Ovary (tissue), 3 donors: ENCODE results near the gene FNTB.

Experiments used
- POLR2A ChIP-seq: fragments of 450-650 bp; IDR thresholded peaks from one replicate; pipeline ENCODE4 v1.6.1; 2017; ENCODE audit warnings: antibody characterized with exemption, mild to moderate bottlenecking, moderate library complexity
- TF ChIP-seq, protein P1 (sequence below), 3 donors: fragments of 450-650 bp in 2 of 3; fragments of 200-600 bp in 1 of 3; IDR thresholded peaks; one replicate each; pipeline versions ENCODE4 v1.5.1 to v1.8.0; 2016 to 2022; ENCODE audit warnings: antibody characterized with exemption in 3 of 3, mild to moderate bottlenecking in 1 of 3
- donor health status: DM: no; HTN: no; CAD: no.

- TF ChIP-seq, protein P1, sequence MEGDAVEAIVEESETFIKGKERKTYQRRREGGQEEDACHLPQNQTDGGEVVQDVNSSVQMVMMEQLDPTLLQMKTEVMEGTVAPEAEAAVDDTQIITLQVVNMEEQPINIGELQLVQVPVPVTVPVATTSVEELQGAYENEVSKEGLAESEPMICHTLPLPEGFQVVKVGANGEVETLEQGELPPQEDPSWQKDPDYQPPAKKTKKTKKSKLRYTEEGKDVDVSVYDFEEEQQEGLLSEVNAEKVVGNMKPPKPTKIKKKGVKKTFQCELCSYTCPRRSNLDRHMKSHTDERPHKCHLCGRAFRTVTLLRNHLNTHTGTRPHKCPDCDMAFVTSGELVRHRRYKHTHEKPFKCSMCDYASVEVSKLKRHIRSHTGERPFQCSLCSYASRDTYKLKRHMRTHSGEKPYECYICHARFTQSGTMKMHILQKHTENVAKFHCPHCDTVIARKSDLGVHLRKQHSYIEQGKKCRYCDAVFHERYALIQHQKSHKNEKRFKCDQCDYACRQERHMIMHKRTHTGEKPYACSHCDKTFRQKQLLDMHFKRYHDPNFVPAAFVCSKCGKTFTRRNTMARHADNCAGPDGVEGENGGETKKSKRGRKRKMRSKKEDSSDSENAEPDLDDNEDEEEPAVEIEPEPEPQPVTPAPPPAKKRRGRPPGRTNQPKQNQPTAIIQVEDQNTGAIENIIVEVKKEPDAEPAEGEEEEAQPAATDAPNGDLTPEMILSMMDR (IDR thresholded peaks at IDR 0.05) = no peak
- no peak for TF ChIP-seq POLR2A
Measured at GRCh38 chr14:64990939-64991338, 4.2 kb downstream of the FNTB start.
